GM19452 (cell line): ENCODE data around the gene MYO18A.

Source experiments
- ATAC-seq: cut with Tn5 transposase; IDR thresholded peaks from one replicate; pipeline ENCODE4 v1.9.1; 2021; ENCODE audit not compliant: unreplicated experiment

The MYO18A gene

GRCh38 chr17:29060475-29060874 is 119.7 kb downstream of the MYO18A start:
- ATAC-seq = no peak

- ATAC-seq = no peak
Measured at GRCh38 chr17:29059281-29059680, 120.9 kb downstream of the MYO18A start.

GRCh38 chr17:29058391-29058790 is 121.8 kb downstream of the MYO18A start:
- ATAC-seq = no peak

- ATAC-seq = no peak
Measured at GRCh38 chr17:29057361-29057760, 122.8 kb downstream of the MYO18A start.

- no peak for ATAC-seq
Measured at GRCh38 chr17:29054835-29055234, 125.4 kb downstream of the MYO18A start.

- ATAC-seq = no peak
Measured at GRCh38 chr17:29051731-29052130, 128.5 kb downstream of the MYO18A start.

GRCh38 chr17:29051194-29051593 is 129.0 kb downstream of the MYO18A start:
- no peak for ATAC-seq

- ATAC-seq = no peak
Measured at GRCh38 chr17:29050176-29050575, 130.0 kb downstream of the MYO18A start.

- no peak for ATAC-seq
Measured at GRCh38 chr17:29049541-29050145, 130.6 kb downstream of the MYO18A start.

GRCh38 chr17:29048440-29049368 is 131.5 kb downstream of the MYO18A start:
- ATAC-seq = no peak

GRCh38 chr17:29046473-29046839 is 133.7 kb downstream of the MYO18A start:
- ATAC-seq = no peak

GRCh38 chr17:29045734-29046472 is 134.3 kb downstream of the MYO18A start:
- no peak for ATAC-seq

GRCh38 chr17:29045026-29045425 is 135.2 kb downstream of the MYO18A start:
- no peak for ATAC-seq

GRCh38 chr17:29043539-29044145 is 136.6 kb downstream of the MYO18A start:
- ATAC-seq = no peak

GRCh38 chr17:29042679-29043538 is 137.3 kb downstream of the MYO18A start, which contains the start of gene PIPOX:
Gene PIPOX, plus strand, starts transcription at chr17:29043141. Its CDS starts 85 bp downstream, at chr17:29043226.
- no peak for ATAC-seq

GRCh38 chr17:29042026-29042678 is 138.0 kb downstream of the MYO18A start:
- ATAC-seq = no peak

GRCh38 chr17:29041571-29041970 is 138.6 kb downstream of the MYO18A start:
- ATAC-seq = no peak

GRCh38 chr17:29041091-29041490 is 139.1 kb downstream of the MYO18A start:
- ATAC-seq = no peak

GRCh38 chr17:29039764-29040598 is 140.2 kb downstream of the MYO18A start:
- no peak for ATAC-seq
